Panc1 (cell line): ENCODE results near the gene RHOH. TPM values are rescaled to one million over a fixed set of nuclear protein-coding genes. Genes with fewer than 3 reads are reported as not detected.

Experiments used
- ATAC-seq: fragments of 200-7000 bp; cut with Tn5 transposase; 2 replicates; pipeline ENCODE4 v1.9.1; 2020; ENCODE audit warnings: mild to moderate bottlenecking, moderate library complexity
- BruUV-seq: library from RNA; stranded (reverse); fragments of 400-500 nt; replicated peaks from 2 replicates; lab custom pipeline; 2021; lab: Mats Ljungman, UMichigan
- CTCF ChIA-PET: fragments of 300-600 bp; sonication (Branson Sonifier 250); formaldehyde crosslinking; loops from one replicate; lab custom pipeline; 2022; ENCODE audit warnings: antibody characterized with exemption; lab: Charles Lee
- POLR2A ChIA-PET: fragments of 300-600 bp; sonication (Branson Sonifier 250); formaldehyde crosslinking; loops from one replicate; lab custom pipeline; 2022; ENCODE audit warnings: antibody characterized with exemption; lab: Charles Lee
- DNase-seq: peaks from one replicate; pipeline ENCODE4 v3.0.0-alpha.2; 2010; ENCODE audit warnings: low read depth, low spot score
- H3K27ac ChIP-seq: 2 replicates; pipeline ENCODE4 v1.5.1; 2011; ENCODE audit warnings: mild to moderate bottlenecking, low read length, inconsistent platforms
- H3K27me3 ChIP-seq: fragments of 200-500 bp; sonication (Bioruptor generic); 2 replicates; pipeline ENCODE4 v1.6.0; 2014; ENCODE audit warnings: low read length, inconsistent platforms; ENCODE audit not compliant: control insufficient read depth, insufficient read depth
- H3K36me3 ChIP-seq: fragments of 200-500 bp; sonication (Bioruptor generic); 2 replicates; pipeline ENCODE4 v1.5.1; 2014; ENCODE audit warnings: inconsistent platforms, mild to moderate bottlenecking, low read length, moderate library complexity; ENCODE audit not compliant: control insufficient read depth, insufficient read depth
- H3K4me1 ChIP-seq: 2 replicates; pipeline ENCODE4 v1.5.1; 2011; ENCODE audit warnings: inconsistent platforms, mild to moderate bottlenecking, low read length, moderate library complexity; ENCODE audit not compliant: control insufficient read depth, insufficient read depth
- H3K4me3 ChIP-seq, 2 experiments: 2 replicates each; pipeline ENCODE4 v1.5.1; 2011 to 2012; ENCODE audit warnings: low read depth in 2 of 2, low read length in 2 of 2, mild to moderate bottlenecking in 2 of 2, inconsistent platforms in 1 of 2, moderate library complexity in 1 of 2
- H3K9me3 ChIP-seq: fragments of 200-500 bp; sonication (Bioruptor generic); 2 replicates; pipeline ENCODE4 v1.5.1; 2014; ENCODE audit warnings: low read depth, mild to moderate bottlenecking, inconsistent platforms, low read length, moderate library complexity; ENCODE audit not compliant: control insufficient read depth, insufficient read depth
- POLR2AphosphoS5 ChIP-seq: IDR thresholded peaks from 2 replicates; pipeline ENCODE4 v1.6.1; 2012; ENCODE audit warnings: mild to moderate bottlenecking, low read depth, low read length, moderate library complexity
- REST ChIP-seq, 2 experiments: IDR thresholded peaks; 2 replicates each; pipeline ENCODE4 v1.6.1; 2011 to 2012; ENCODE audit warnings: low read depth in 2 of 2, control low read depth in 1 of 2, low read length in 1 of 2, mild to moderate bottlenecking in 1 of 2, moderate library complexity in 1 of 2; ENCODE audit not compliant: insufficient read depth in 1 of 2
- SIN3A ChIP-seq: IDR thresholded peaks from 2 replicates; pipeline ENCODE4 v1.6.1; 2012; ENCODE audit warnings: low read depth, mild to moderate bottlenecking, low read length, moderate library complexity, borderline replicate concordance; ENCODE audit not compliant: insufficient read depth
- TCF7L2 ChIP-seq: IDR thresholded peaks from 2 replicates; pipeline ENCODE4 v1.6.1; 2011; ENCODE audit warnings: mild to moderate bottlenecking, low read depth, low read length, inconsistent platforms
- in situ Hi-C: cut with HindIII; loops from 2 replicates; pipeline ENCODE4 v1.10.0; 2016; ENCODE audit warnings: low sequenced_read_pairs, low pct_unique_long_range_greater_than_20kb
- intact Hi-C: fragments of 100-400 bp; cut with micrococcal nuclease; formaldehyde crosslinking; loops from one replicate; pipeline ENCODE4 v1.10.0; 2022; ENCODE audit not compliant: unreplicated experiment
- total RNA-seq: library from RNA; stranded (reverse); gene quantifications from one replicate; pipeline ENCODE4 v1.2.1, GENCODE V29; 2021; ENCODE audit not compliant: unreplicated experiment
- TF ChIP-seq, protein P1 (sequence below): fragments of 450-650 bp; IDR thresholded peaks from 2 replicates; pipeline ENCODE4 v1.5.1; 2017; ENCODE audit warnings: mild to moderate bottlenecking

Gene RHOH
- total RNA-seq, 1 experiment from 2014 or later = 1.2 TPM

GRCh38 chr4:40214038-40214437 is 17.2 kb downstream of the RHOH start:
- Histone ChIP-seq H3K4me3 (no peak overlapping the region), H3K4me1 (peaks cover 5% of the 10 kb centered on the region; the same call in 1 of the 2 replicates), H3K36me3 (no peaks in the 10 kb centered on the region), H3K27ac (peak overlapping the region; percentile 51; the same call in 1 of the 2 replicates), H3K27me3 (no peaks in the 10 kb centered on the region), H3K9me3 (no peaks in the 10 kb centered on the region)
- no peak for DNase-seq
- TF ChIP-seq REST (IDR thresholded peaks at IDR 0.05; ENCODE audit: insufficient read depth in 1 of 2, low read depth in 2 of 2, low read length in 1 of 2) = no peak
- TF ChIP-seq, protein P1, sequence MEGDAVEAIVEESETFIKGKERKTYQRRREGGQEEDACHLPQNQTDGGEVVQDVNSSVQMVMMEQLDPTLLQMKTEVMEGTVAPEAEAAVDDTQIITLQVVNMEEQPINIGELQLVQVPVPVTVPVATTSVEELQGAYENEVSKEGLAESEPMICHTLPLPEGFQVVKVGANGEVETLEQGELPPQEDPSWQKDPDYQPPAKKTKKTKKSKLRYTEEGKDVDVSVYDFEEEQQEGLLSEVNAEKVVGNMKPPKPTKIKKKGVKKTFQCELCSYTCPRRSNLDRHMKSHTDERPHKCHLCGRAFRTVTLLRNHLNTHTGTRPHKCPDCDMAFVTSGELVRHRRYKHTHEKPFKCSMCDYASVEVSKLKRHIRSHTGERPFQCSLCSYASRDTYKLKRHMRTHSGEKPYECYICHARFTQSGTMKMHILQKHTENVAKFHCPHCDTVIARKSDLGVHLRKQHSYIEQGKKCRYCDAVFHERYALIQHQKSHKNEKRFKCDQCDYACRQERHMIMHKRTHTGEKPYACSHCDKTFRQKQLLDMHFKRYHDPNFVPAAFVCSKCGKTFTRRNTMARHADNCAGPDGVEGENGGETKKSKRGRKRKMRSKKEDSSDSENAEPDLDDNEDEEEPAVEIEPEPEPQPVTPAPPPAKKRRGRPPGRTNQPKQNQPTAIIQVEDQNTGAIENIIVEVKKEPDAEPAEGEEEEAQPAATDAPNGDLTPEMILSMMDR = no peak
- TF ChIP-seq TCF7L2 = no peak
- no peak for TF ChIP-seq SIN3A
- TF ChIP-seq POLR2AphosphoS5 = no peak
- CTCF ChIA-PET = no interaction called here
- intact Hi-C loops (no loop called here), in situ Hi-C loops (no loop called here)
- no TSS peak for BruUV-seq
- no peak for ATAC-seq
- POLR2A ChIA-PET = no interaction called here

DNA sequence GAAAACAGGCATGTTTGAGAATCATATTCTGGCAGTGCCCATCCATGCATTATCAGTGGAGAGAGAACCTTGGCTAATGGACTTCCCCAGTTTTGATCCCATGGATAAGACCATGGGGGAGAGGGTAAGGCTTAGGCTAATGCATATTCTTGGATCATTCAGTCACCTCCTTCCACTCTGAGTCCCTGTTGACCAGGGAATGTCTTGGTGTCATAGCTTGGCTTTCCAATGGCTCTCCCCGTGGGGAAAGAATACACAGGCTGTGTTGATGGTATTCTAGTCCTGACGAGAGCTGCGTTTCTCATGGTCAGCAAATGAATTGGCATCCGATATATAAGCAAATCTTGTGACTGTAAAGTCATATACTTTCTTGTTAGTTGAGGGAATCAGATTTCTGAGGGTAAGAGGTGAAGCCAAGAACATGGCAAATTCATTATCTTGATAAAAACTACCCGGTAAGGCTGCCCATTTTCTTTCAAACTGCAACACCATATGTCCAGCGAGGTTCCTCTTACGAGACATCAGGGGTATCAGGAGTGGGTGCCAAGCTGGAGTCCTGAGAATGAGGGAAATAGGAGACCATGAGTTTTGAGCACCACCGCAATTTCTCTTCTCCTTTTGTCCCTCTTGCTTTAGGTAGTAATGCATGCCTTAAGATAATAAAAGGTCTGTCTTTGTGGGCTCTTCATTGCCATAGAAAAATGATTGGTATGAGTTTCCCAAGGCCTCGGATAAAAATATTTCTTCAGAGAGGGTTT is 18.0 kb downstream of the RHOH start:
- Histone ChIP-seq H3K36me3 (no peaks in the 10 kb centered on the region), H3K4me1 (peaks cover 5% of the 10 kb centered on the region; the same call in 1 of the 2 replicates), H3K9me3 (no peaks in the 10 kb centered on the region), H3K4me3 (no peak overlapping the region), H3K27ac (peak overlapping the region; percentile 66; the same call in 1 of the 2 replicates), H3K27me3 (no peaks in the 10 kb centered on the region)
- CTCF ChIA-PET = no interaction called here
- ATAC-seq (no peak), DNase-seq (no peak)
- intact Hi-C loops (no loop called here), in situ Hi-C loops (no loop called here)
- no peak for TF ChIP-seq SIN3A
- TF ChIP-seq, protein P1 = no peak
- no peak for TF ChIP-seq POLR2AphosphoS5
- TF ChIP-seq TCF7L2 = no peak
- TF ChIP-seq REST (IDR thresholded peaks at IDR 0.05; ENCODE audit: insufficient read depth in 1 of 2, low read depth in 2 of 2, low read length in 1 of 2) = no peak
- BruUV-seq = no TSS peak
- POLR2A ChIA-PET = no interaction called here
